ENCODE data around the gene SLC25A20. TPM values are rescaled to one million over a fixed set of nuclear protein-coding genes. Genes with fewer than 3 reads are reported as not detected.

SLC25A20 gene
- total RNA-seq, 1 donor from 2014 or later, result 7.5 TPM

GRCh38 chr3:48934333-48934991 lies 35.8 kb upstream of the SLC25A20 start:
- no peak overlapping the region for H3K4me3 ChIP-seq (ENCODE audit: low read depth, low read length)
- no peak for DNase-seq (ENCODE audit: low read depth)
- TF ChIP-seq CTCF (conservative IDR thresholded peaks at IDR 0.05; ENCODE audit: low read depth, low read length), result no peak

GRCh38 chr3:48931944-48932580 lies 33.4 kb upstream of the SLC25A20 start:
- no peak for TF ChIP-seq CTCF (conservative IDR thresholded peaks at IDR 0.05; ENCODE audit: low read depth, low read length)
- no peak overlapping the region for H3K4me3 ChIP-seq (ENCODE audit: low read depth, low read length)
- no peak for DNase-seq (ENCODE audit: low read depth)

GRCh38 chr3:48930590-48930989 lies 31.9 kb upstream of the SLC25A20 start:
- TF ChIP-seq CTCF (conservative IDR thresholded peaks at IDR 0.05; ENCODE audit: low read depth, low read length), result no peak
- DNase-seq (ENCODE audit: low read depth), result no peak
- H3K4me3 ChIP-seq (ENCODE audit: low read depth, low read length), result no peak overlapping the region

GRCh38 chr3:48929358-48930035 lies 30.8 kb upstream of the SLC25A20 start:
- TF ChIP-seq CTCF (conservative IDR thresholded peaks at IDR 0.05; ENCODE audit: low read depth, low read length), result no peak
- no peak overlapping the region for H3K4me3 ChIP-seq (ENCODE audit: low read depth, low read length)
- no peak for DNase-seq (ENCODE audit: low read depth)

GRCh38 chr3:48928679-48929078 lies 30.0 kb upstream of the SLC25A20 start:
- no peak overlapping the region for H3K4me3 ChIP-seq (ENCODE audit: low read depth, low read length)
- no peak for TF ChIP-seq CTCF (conservative IDR thresholded peaks at IDR 0.05; ENCODE audit: low read depth, low read length)
- DNase-seq (ENCODE audit: low read depth), result no peak

- H3K4me3 ChIP-seq (ENCODE audit: low read depth, low read length), result no peak overlapping the region
- DNase-seq (ENCODE audit: low read depth), result no peak
- TF ChIP-seq CTCF (conservative IDR thresholded peaks at IDR 0.05; ENCODE audit: low read depth, low read length), result no peak
Measured at GRCh38 chr3:48927928-48928327, 29.2 kb upstream of the SLC25A20 start.
